Neural progenitor cell (in vitro differentiated cells): ENCODE measurements around the gene RIPOR2.

Experiments
- CTCF ChIP-seq: fragments of 200-600 bp; sonication (generic); IDR thresholded peaks from 2 replicates; pipeline ENCODE4 v1.5.1; 2017; ENCODE audit warnings: antibody characterized with exemption, mild to moderate bottlenecking
- EZH2 ChIP-seq: fragments of 200-600 bp; sonication (generic); IDR thresholded peaks from 2 replicates; pipeline ENCODE4 v1.6.1; 2017; ENCODE audit warnings: antibody characterized with exemption, mild to moderate bottlenecking, moderate library complexity
- EZH2phosphoT487 ChIP-seq: fragments of 200-600 bp; sonication (generic); IDR thresholded peaks from 2 replicates; pipeline ENCODE4 v1.6.1; 2017; ENCODE audit warnings: antibody characterized with exemption

- TF ChIP-seq CTCF (no peak), EZH2phosphoT487 (no peak), EZH2 (no peak)
Observed at GRCh38 chr6:24902782-24903181, 33.0 kb downstream of the RIPOR2 start.
